Peyer's patch (tissue), 4 donors: ENCODE measurements around the gene RELCH.
"Not testable (repeated sequence)": the region's sequence is repeated elsewhere in the genome, so short reads cannot be mapped to it uniquely, and the experiment has no call there.

Experiments used
- CTCF ChIP-seq, 6 experiments: fragments of 450-650 bp in 4 of 6; fragments of 200-600 bp in 2 of 6; sonication (generic) in 1 of 6; IDR thresholded peaks; one replicate each; pipeline ENCODE4 v1.5.1; 2017 to 2019; ENCODE audit warnings: antibody characterized with exemption in 6 of 6, mild to moderate bottlenecking in 3 of 6, moderate library complexity in 1 of 6
- POLR2A ChIP-seq, 2 donors: fragments of 450-650 bp; IDR thresholded peaks; one replicate each; pipeline ENCODE4 v1.5.1; 2017; ENCODE audit warnings: antibody characterized with exemption in 2 of 2, mild to moderate bottlenecking in 2 of 2, moderate library complexity in 2 of 2

- not testable (repeated sequence) for TF ChIP-seq POLR2A, CTCF (IDR thresholded peaks at IDR 0.05)
Observed at GRCh38 chr18:62166524-62166923, 20.5 kb upstream of the RELCH start.
